NCI-H774 (cell line): ENCODE results near the gene UQCRC1.

Experiments
- DNase-seq: peaks from one replicate; lab custom pipeline; 2025; lab: John Stamatoyannopoulos, UW

The UQCRC1 gene

GRCh38 chr3:48598323-48599076, 10.9 kb downstream of the UQCRC1 start:
- DNase-seq, result no peak

GRCh38 chr3:48597408-48597800, 12.0 kb downstream of the UQCRC1 start:
- DNase-seq, result no peak

GRCh38 chr3:48596676-48597407, 12.6 kb downstream of the UQCRC1 start:
- DNase-seq, result no peak

GRCh38 chr3:48596157-48596556, 13.3 kb downstream of the UQCRC1 start:
- no peak for DNase-seq

GRCh38 chr3:48595526-48596121, 13.8 kb downstream of the UQCRC1 start:
- no peak for DNase-seq

GRCh38 chr3:48595075-48595525, 14.3 kb downstream of the UQCRC1 start, which contains the start of gene COL7A1:
Gene COL7A1, minus strand, starts transcription at chr3:48595329. Its CDS starts 170 bp downstream, at chr3:48595159.
- DNase-seq, result no peak

GRCh38 chr3:48594417-48595049, 14.9 kb downstream of the UQCRC1 start:
- no peak for DNase-seq

- DNase-seq, result no peak
Observed at GRCh38 chr3:48593337-48593736, 16.1 kb downstream of the UQCRC1 start.

GRCh38 chr3:48592519-48593087, 16.8 kb downstream of the UQCRC1 start:
- no peak for DNase-seq

GRCh38 chr3:48591886-48592518, 17.4 kb downstream of the UQCRC1 start:
- no peak for DNase-seq

- DNase-seq, result no peak
Observed at GRCh38 chr3:48591436-48591835, 18.0 kb downstream of the UQCRC1 start.

GRCh38 chr3:48588230-48588629, 21.2 kb downstream of the UQCRC1 start:
- no peak for DNase-seq

GRCh38 chr3:48587686-48588085, 21.8 kb downstream of the UQCRC1 start:
- no peak for DNase-seq

- DNase-seq, result no peak
Observed at GRCh38 chr3:48585411-48585810, 24.0 kb downstream of the UQCRC1 start.

GRCh38 chr3:48584836-48585235, 24.6 kb downstream of the UQCRC1 start:
- no peak for DNase-seq

GRCh38 chr3:48581621-48582481, 27.6 kb downstream of the UQCRC1 start:
- no peak for DNase-seq

GRCh38 chr3:48576647-48577046, 32.8 kb downstream of the UQCRC1 start:
- DNase-seq, result no peak

- no peak for DNase-seq
Observed at GRCh38 chr3:48575366-48575765, 34.1 kb downstream of the UQCRC1 start.

- no peak for DNase-seq
Observed at GRCh38 chr3:48573973-48574585, 35.4 kb downstream of the UQCRC1 start.

- DNase-seq, result no peak
Observed at GRCh38 chr3:48572517-48572916, 36.9 kb downstream of the UQCRC1 start.
